ENCODE measurements around the gene GLDC.

Gene GLDC

DNA sequence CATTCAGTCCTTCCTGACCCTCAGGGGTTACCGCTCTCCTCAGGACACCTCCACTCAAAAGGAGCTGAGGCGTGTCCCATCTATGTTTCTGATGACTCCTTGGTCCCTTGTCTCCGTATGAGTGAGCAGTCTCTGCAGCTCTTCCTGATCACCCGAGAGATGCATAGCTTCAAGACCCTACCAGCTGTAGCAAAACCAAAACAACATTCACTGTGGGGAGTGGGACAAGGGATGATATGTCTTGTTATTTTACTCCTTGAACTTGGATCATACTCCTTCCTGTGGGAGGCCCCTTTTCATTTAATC lies 14.4 kb downstream of the GLDC start:
- TF ChIP-seq TAF1 (IDR thresholded peaks at IDR 0.05; ENCODE audit: borderline replicate concordance, insufficient read depth, low read length) (no peak), POLR2AphosphoS5 (IDR thresholded peaks at IDR 0.05; ENCODE audit: low read depth, low read length) (no peak), FOXP2 (optimal IDR thresholded peaks at IDR 0.05; ENCODE audit: borderline replicate concordance, extremely low read depth, extremely low read length, insufficient read depth) (no peak), SIN3A (IDR thresholded peaks at IDR 0.05; ENCODE audit: borderline replicate concordance, insufficient read depth, low read length) (no peak), REST (IDR thresholded peaks at IDR 0.05; ENCODE audit: insufficient read depth in 1 of 2, low read depth in 2 of 2, low read length in 2 of 2) (no peak)

GRCh38 chr9:6630502-6631206 lies 14.9 kb downstream of the GLDC start:
- TF ChIP-seq TAF1 (IDR thresholded peaks at IDR 0.05; ENCODE audit: borderline replicate concordance, insufficient read depth, low read length), result no peak
- no peak for TF ChIP-seq SIN3A (IDR thresholded peaks at IDR 0.05; ENCODE audit: borderline replicate concordance, insufficient read depth, low read length)
- no peak for TF ChIP-seq REST (IDR thresholded peaks at IDR 0.05; ENCODE audit: insufficient read depth in 1 of 2, low read depth in 2 of 2, low read length in 2 of 2)
- no peak for TF ChIP-seq FOXP2 (optimal IDR thresholded peaks at IDR 0.05; ENCODE audit: borderline replicate concordance, extremely low read depth, extremely low read length, insufficient read depth)
- TF ChIP-seq POLR2AphosphoS5 (IDR thresholded peaks at IDR 0.05; ENCODE audit: low read depth, low read length), result no peak

DNA sequence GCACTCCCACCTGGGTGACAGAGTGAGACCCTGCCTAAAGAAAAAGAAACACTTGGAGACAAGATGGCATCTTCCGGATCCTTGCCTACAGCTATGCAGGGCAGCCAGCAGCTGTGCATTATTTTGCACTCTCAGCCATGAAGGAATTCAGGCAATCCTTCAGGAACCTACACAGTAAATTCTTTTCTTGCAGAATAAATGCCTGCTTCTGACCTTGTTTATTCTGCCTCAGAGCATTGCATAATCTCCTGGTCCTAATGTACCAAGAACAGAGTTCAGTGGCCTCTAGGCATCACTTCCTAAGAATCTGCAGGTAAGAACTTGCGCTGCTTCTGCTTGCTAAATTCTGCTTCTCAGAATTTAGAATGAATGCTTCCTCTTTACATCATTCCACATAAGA lies 16.8 kb downstream of the GLDC start:
- no peak for TF ChIP-seq REST (IDR thresholded peaks at IDR 0.05; ENCODE audit: insufficient read depth in 1 of 2, low read depth in 2 of 2, low read length in 2 of 2)
- no peak for TF ChIP-seq POLR2AphosphoS5 (IDR thresholded peaks at IDR 0.05; ENCODE audit: low read depth, low read length)
- no peak for TF ChIP-seq FOXP2 (optimal IDR thresholded peaks at IDR 0.05; ENCODE audit: borderline replicate concordance, extremely low read depth, extremely low read length, insufficient read depth)
- TF ChIP-seq TAF1 (IDR thresholded peaks at IDR 0.05; ENCODE audit: borderline replicate concordance, insufficient read depth, low read length), result no peak
- no peak for TF ChIP-seq SIN3A (IDR thresholded peaks at IDR 0.05; ENCODE audit: borderline replicate concordance, insufficient read depth, low read length)

- TF ChIP-seq TAF1 (IDR thresholded peaks at IDR 0.05; ENCODE audit: borderline replicate concordance, insufficient read depth, low read length), result no peak
- TF ChIP-seq SIN3A (IDR thresholded peaks at IDR 0.05; ENCODE audit: borderline replicate concordance, insufficient read depth, low read length), result no peak
- no peak for TF ChIP-seq POLR2AphosphoS5 (IDR thresholded peaks at IDR 0.05; ENCODE audit: low read depth, low read length)
- TF ChIP-seq REST (IDR thresholded peaks at IDR 0.05; ENCODE audit: insufficient read depth in 1 of 2, low read depth in 2 of 2, low read length in 2 of 2), result no peak
- TF ChIP-seq FOXP2 (optimal IDR thresholded peaks at IDR 0.05; ENCODE audit: borderline replicate concordance, extremely low read depth, extremely low read length, insufficient read depth), result no peak
Measured at GRCh38 chr9:6625363-6625762, 20.2 kb downstream of the GLDC start.
